CD14-positive monocyte (primary cell): Measurements from ENCODE around the gene DDAH1. TPM values are rescaled to one million over a fixed set of nuclear protein-coding genes. Genes with fewer than 3 reads are reported as not detected.

Source experiments
- DNase-seq, 3 donors: peaks; one replicate each; pipeline ENCODE4 v3.0.0-alpha.2; 2011 to 2022
- H2AFZ ChIP-seq: 2 replicates; pipeline ENCODE4 v1.6.0; 2012; ENCODE audit warnings: mild to moderate bottlenecking, low read depth, low read length, inconsistent platforms; ENCODE audit not compliant: insufficient read depth, poor library complexity, severe bottlenecking
- H3K27ac ChIP-seq, 2 donors: 1 replicate in 1 of 2; 2 replicates in 1 of 2; pipeline ENCODE4 v1.5.1; 2012 to 2013; ENCODE audit warnings: low read length in 2 of 2, control low read depth in 1 of 2, inconsistent platforms in 1 of 2, low read depth in 1 of 2, mild to moderate bottlenecking in 1 of 2
- H3K27me3 ChIP-seq, 2 donors: one replicate each; pipeline versions ENCODE4 v1.6.0 to v1.6.1; 2011 to 2013; ENCODE audit warnings: low read length in 2 of 2; ENCODE audit not compliant: control insufficient read depth in 2 of 2, insufficient read depth in 2 of 2
- H3K36me3 ChIP-seq, 2 donors: replicated peaks in 1 of 2; 1 replicate in 1 of 2; 2 replicates in 1 of 2; pipeline versions ENCODE4 v1.5.1 to v1.6.1; 2012 to 2013; ENCODE audit warnings: low read length in 2 of 2, control low read depth in 1 of 2, inconsistent platforms in 1 of 2, mild to moderate bottlenecking in 1 of 2; ENCODE audit not compliant: insufficient read depth in 2 of 2, control insufficient read depth in 1 of 2
- H3K4me1 ChIP-seq, 2 donors: 1 replicate in 1 of 2; 2 replicates in 1 of 2; pipeline versions ENCODE4 v1.5.1 to v1.6.1; 2012 to 2013; ENCODE audit warnings: low read length in 2 of 2, control low read depth in 1 of 2, inconsistent platforms in 1 of 2, mild to moderate bottlenecking in 1 of 2, moderate library complexity in 1 of 2; ENCODE audit not compliant: insufficient read depth in 2 of 2, control insufficient read depth in 1 of 2
- H3K4me2 ChIP-seq: replicated peaks from 2 replicates; pipeline ENCODE3; 2012; ENCODE audit warnings: low read length, moderate library complexity, mild to moderate bottlenecking; ENCODE audit not compliant: poor library complexity, severe bottlenecking; ENCODE audit errors: extremely low read depth
- H3K4me3 ChIP-seq, 3 experiments: fragments of 200-600 bp in 1 of 3; sonication (generic) in 1 of 3; replicated peaks in 1 of 3; 1 replicate in 2 of 3; 2 replicates in 1 of 3; pipeline ENCODE4 v1.5.1; 2011 to 2013; ENCODE audit warnings: low read length in 3 of 3, mild to moderate bottlenecking in 3 of 3, control low read depth in 2 of 3, low read depth in 2 of 3, inconsistent platforms in 1 of 3, moderate library complexity in 1 of 3
- H3K79me2 ChIP-seq: 2 replicates; pipeline ENCODE4 v1.6.0; 2012; ENCODE audit warnings: mild to moderate bottlenecking, control low read depth, inconsistent platforms, low read length, moderate library complexity; ENCODE audit not compliant: insufficient read depth
- H3K9ac ChIP-seq: 2 replicates; pipeline ENCODE4 v1.6.0; 2017; ENCODE audit warnings: low read length, mild to moderate bottlenecking; ENCODE audit not compliant: insufficient read depth, poor library complexity, severe bottlenecking
- H3K9me3 ChIP-seq, 2 donors: replicated peaks in 1 of 2; 1 replicate in 1 of 2; 2 replicates in 1 of 2; pipeline versions ENCODE4 v1.5.1 to v1.6.1; 2012 to 2013; ENCODE audit warnings: low read length in 2 of 2, control low read depth in 1 of 2; ENCODE audit not compliant: control insufficient read depth in 1 of 2, insufficient read depth in 1 of 2
- H4K20me1 ChIP-seq: 2 replicates; pipeline ENCODE4 v1.6.0; 2012; ENCODE audit warnings: mild to moderate bottlenecking, low read length, control low read depth, moderate library complexity; ENCODE audit not compliant: insufficient read depth
- H3K27ac Mint-ChIP-seq, 7 donors: one replicate each; pipeline ENCODE4 v1.8.0; 2020; ENCODE audit warnings: mild to moderate bottlenecking in 7 of 7, mixed read lengths in 7 of 7, moderate library complexity in 6 of 7, inconsistent platforms in 2 of 7
- H3K27me3 Mint-ChIP-seq, 3 donors: one replicate each; pipeline ENCODE4 v1.8.0; 2021 to 2022; ENCODE audit warnings: low read depth in 3 of 3, mild to moderate bottlenecking in 3 of 3, mixed read lengths in 3 of 3, moderate library complexity in 3 of 3, inconsistent platforms in 1 of 3
- H3K36me3 Mint-ChIP-seq, 2 donors: one replicate each; pipeline ENCODE4 v1.8.0; 2020; ENCODE audit warnings: mixed read lengths in 2 of 2, inconsistent platforms in 1 of 2, mild to moderate bottlenecking in 1 of 2
- H3K4me1 Mint-ChIP-seq: one replicate; pipeline ENCODE4 v1.8.0; 2020; ENCODE audit warnings: mild to moderate bottlenecking, mixed read lengths
- H3K4me3 Mint-ChIP-seq, 2 donors: one replicate each; pipeline ENCODE4 v1.8.0; 2020; ENCODE audit warnings: mild to moderate bottlenecking in 2 of 2, mixed read lengths in 2 of 2, moderate library complexity in 1 of 2
- H3K9me3 Mint-ChIP-seq, 7 donors: one replicate each; pipeline ENCODE4 v1.8.0; 2020 to 2022; ENCODE audit warnings: mixed read lengths in 7 of 7, mild to moderate bottlenecking in 6 of 7, moderate library complexity in 6 of 7, inconsistent platforms in 2 of 7
- CTCF ChIP-seq: fragments of 200-600 bp; IDR thresholded peaks from one replicate; pipeline ENCODE4 v1.8.0; 2022; ENCODE audit warnings: antibody characterized with exemption, mild to moderate bottlenecking
- WGBS: methylation state at CpG from one replicate; pipeline ENCODE4 v1.1.5; 2013; ENCODE audit warnings: missing lambda C conversion rate; ENCODE audit not compliant: insufficient coverage; 5-methylcytosine and 5-hydroxymethylcytosine counted together
- intact Hi-C, 2 donors: fragments of 100-400 bp; cut with micrococcal nuclease; formaldehyde crosslinking; loops; one replicate each; pipeline versions ENCODE4 v1.15.0 to v1.15.1; 2023
- polyA plus RNA-seq, 3 donors: library from polyadenylated mRNA; depleted of rRNA in 1 of 3; unstranded in 2 of 3; stranded (reverse) in 1 of 3; fragments of 300-500 nt in 2 of 3; fragments of >200 nt in 1 of 3; fragmentation: Illumina TruSeq in 2 of 3; gene quantifications; 1 replicate in 2 of 3; 2 replicates in 1 of 3; pipeline ENCODE4 v1.2.3, GENCODE V29; 2012 to 2021

The DDAH1 gene
- polyA plus RNA-seq, 3 donors: not detected

DNA sequence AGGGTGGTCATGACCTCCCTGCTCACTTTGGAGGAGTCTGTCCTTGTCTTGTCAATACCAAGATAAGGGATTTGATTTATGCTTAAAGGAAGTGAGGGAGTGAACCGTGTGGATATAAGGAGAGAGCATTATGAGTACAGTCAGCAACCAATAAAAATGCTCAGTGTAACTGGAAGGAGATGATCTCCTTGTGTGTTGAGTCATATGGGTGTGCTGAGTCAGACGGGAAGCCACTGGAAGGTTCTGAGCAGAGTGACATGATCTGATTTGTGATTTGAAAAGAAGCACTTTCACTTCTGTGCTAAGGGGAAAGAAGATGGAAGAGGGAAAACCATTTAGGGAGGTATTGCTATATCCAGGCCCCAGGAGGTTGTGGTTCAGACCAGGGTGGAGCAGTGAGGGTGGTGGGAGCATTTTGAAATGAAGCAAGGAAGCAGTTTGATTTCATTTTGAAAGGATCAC, 186.1 kb downstream of the DDAH1 start:
- Histone ChIP-seq H3K4me1 (peaks cover 44 to 51% of the 10 kb centered on the region in 2 donors), H3K9ac (peak overlapping the region; percentile 45), H2AFZ (peak overlapping the region; percentile 78), H3K4me2 (peak overlapping the region; percentile 68), H3K36me3 (peaks cover 0 to 1% of the 10 kb centered on the region in 2 donors), H3K27me3 (no peaks in the 10 kb centered on the region), H3K79me2 (peaks cover 24% of the 10 kb centered on the region), H4K20me1 (peaks cover 16% of the 10 kb centered on the region), H3K9me3 (no peaks in the 10 kb centered on the region), H3K27ac (peak overlapping the region; percentile 88 to 91), H3K4me3 (peak overlapping the region; percentile 22 to 66 (median 27))
- WGBS: 7% methylated on average over 2 of the region's 2 CpGs
- H3K4me1 Mint-ChIP-seq: peaks cover 45% of the 10 kb centered on the region
- TF ChIP-seq CTCF: no peak
- H3K9me3 Mint-ChIP-seq: peaks cover 0 to 2% (median 0%) of the 10 kb centered on the region in 7 donors
- H3K4me3 Mint-ChIP-seq: peak overlapping the region; percentile 65 to 81
- H3K36me3 Mint-ChIP-seq: peaks cover 4 to 7% of the 10 kb centered on the region in 2 donors
- H3K27ac Mint-ChIP-seq: peak overlapping the region; percentile 96 to 99 (median 98)
- H3K27me3 Mint-ChIP-seq: peaks cover 1 to 7% (median 7%) of the 10 kb centered on the region in 3 donors
- intact Hi-C loops: loop anchor here in 1 of 2 donors (10.0 kb wide), 1 partner anchor 704 kb away; the partner anchor contains the start of gene CTBS
- peak; percentile 84 to 96 (median 91) for DNase-seq

- no peak overlapping the region for H3K4me3 ChIP-seq
- H4K20me1 ChIP-seq: peaks cover 27% of the 10 kb centered on the region
- H3K4me1 Mint-ChIP-seq: peaks cover 56% of the 10 kb centered on the region
- H3K27ac Mint-ChIP-seq: peak overlapping the region; percentile 96 to 99 (median 98)
- peaks cover 0 to 12% of the 10 kb centered on the region in 2 donors for H3K36me3 ChIP-seq
- no peak overlapping the region for H3K4me3 Mint-ChIP-seq
- no peak overlapping the region for H3K9ac ChIP-seq
- intact Hi-C loops: loop anchor here in 1 of 2 donors (10.0 kb wide), 1 partner anchor 703 kb away; the partner anchor contains the start of gene CTBS
- peaks cover 0 to 2% (median 0%) of the 10 kb centered on the region in 7 donors for H3K9me3 Mint-ChIP-seq
- H3K4me2 ChIP-seq: no peak overlapping the region
- DNase-seq: peak in 2 of 3 donors; percentile 32 to 39
- no peaks in the 10 kb centered on the region for H3K9me3 ChIP-seq
- peaks cover 1 to 7% (median 7%) of the 10 kb centered on the region in 3 donors for H3K27me3 Mint-ChIP-seq
- H3K79me2 ChIP-seq: peaks cover 35% of the 10 kb centered on the region
- WGBS: no CpG with 5 or more reads among the region's 4 CpGs
- no peaks in the 10 kb centered on the region for H3K27me3 ChIP-seq
- peaks cover 15% of the 10 kb centered on the region in 2 donors for H3K36me3 Mint-ChIP-seq
- H3K4me1 ChIP-seq: peaks cover 44 to 60% of the 10 kb centered on the region in 2 donors
- H2AFZ ChIP-seq: no peak overlapping the region
- TF ChIP-seq CTCF: no peak
- peak overlapping the region in 1 of 2 donors; percentile 95 for H3K27ac ChIP-seq
These were observed 187.2 kb downstream of the DDAH1 start for GRCh38 chr1:85277802-85278201.
